OCI-LY7 (cell line): ENCODE results near the gene ICAM5. TPM values are rescaled to one million over a fixed set of nuclear protein-coding genes. Genes with fewer than 3 reads are reported as not detected.

Experiments
- BruUV-seq: library from RNA; stranded (reverse); fragments of 400-500 nt; replicated peaks from 2 replicates; lab custom pipeline; 2021; lab: Mats Ljungman, UMichigan
- CTCF ChIA-PET: fragments of 300-600 bp; sonication (Branson Sonifier 250); formaldehyde crosslinking; loops from one replicate; lab custom pipeline; 2022; ENCODE audit warnings: antibody characterized with exemption; ENCODE audit not compliant: unreplicated experiment; lab: Charles Lee
- POLR2A ChIA-PET: fragments of 300-600 bp; sonication (Branson Sonifier 250); formaldehyde crosslinking; loops from one replicate; lab custom pipeline; 2022; ENCODE audit warnings: antibody characterized with exemption; lab: Charles Lee
- DNase-seq: peaks from one replicate; pipeline ENCODE4 v3.0.0-alpha.2; 2015; ENCODE audit warnings: low spot score
- H2AFZ ChIP-seq: fragments of 200-600 bp; sonication (generic), shearing (Covaris generic); 2 replicates; pipeline ENCODE4 v1.6.1; 2014; ENCODE audit warnings: mild to moderate bottlenecking, antibody characterized with exemption, low read length, moderate library complexity
- H3K27ac ChIP-seq: fragments of 200-600 bp; sonication (generic); 2 replicates; pipeline ENCODE4 v1.5.1; 2014; ENCODE audit warnings: mixed run types, low read depth, mild to moderate bottlenecking, moderate library complexity, low read length, inconsistent platforms; ENCODE audit not compliant: poor library complexity, severe bottlenecking
- H3K36me3 ChIP-seq: fragments of 200-600 bp; sonication (generic); 2 replicates; pipeline ENCODE4 v1.6.1; 2014; ENCODE audit warnings: mild to moderate bottlenecking, antibody characterized with exemption, low read length, moderate library complexity, mixed read lengths; ENCODE audit not compliant: insufficient read depth
- H3K4me1 ChIP-seq: fragments of 200-600 bp; sonication (generic); 2 replicates; pipeline ENCODE4 v1.5.1; 2014; ENCODE audit warnings: mild to moderate bottlenecking, low read length; ENCODE audit not compliant: insufficient read depth, poor library complexity, severe bottlenecking
- H3K4me2 ChIP-seq: fragments of 200-600 bp; sonication (generic); 2 replicates; pipeline ENCODE4 v1.6.1; 2014; ENCODE audit warnings: mild to moderate bottlenecking, low read length
- H3K4me3 ChIP-seq: fragments of 200-600 bp; sonication (generic); 2 replicates; pipeline ENCODE4 v1.5.1; 2014; ENCODE audit warnings: mild to moderate bottlenecking, low read depth, low read length; ENCODE audit not compliant: poor library complexity, severe bottlenecking
- H3K79me2 ChIP-seq: fragments of 200-600 bp; sonication (generic); 2 replicates; pipeline ENCODE4 v1.6.1; 2016; ENCODE audit warnings: low read depth, mild to moderate bottlenecking, low read length, moderate library complexity, mixed read lengths; ENCODE audit not compliant: insufficient read depth
- H3K9me2 ChIP-seq: fragments of 200-600 bp; sonication (generic); 2 replicates; pipeline ENCODE4 v1.6.1; 2016; ENCODE audit warnings: mild to moderate bottlenecking, low read length, mixed read lengths; ENCODE audit not compliant: insufficient read depth
- H3K9me3 ChIP-seq: fragments of 200-600 bp; sonication (generic); 2 replicates; pipeline ENCODE4 v1.6.1; 2014; ENCODE audit warnings: mild to moderate bottlenecking, mixed run types, low read length, mixed read lengths
- H4K20me1 ChIP-seq: fragments of 200-600 bp; sonication (generic); 2 replicates; pipeline ENCODE4 v1.6.1; 2014; ENCODE audit warnings: mild to moderate bottlenecking, antibody characterized with exemption, low read length, moderate library complexity, mixed read lengths; ENCODE audit not compliant: insufficient read depth
- CTCF ChIP-seq: fragments of 200-600 bp; sonication (generic); conservative IDR thresholded peaks from 2 replicates; pipeline ENCODE4 v1.5.1; 2014; ENCODE audit warnings: mild to moderate bottlenecking, antibody characterized with exemption, low read length, moderate library complexity, mixed read lengths
- EZH2phosphoT487 ChIP-seq: fragments of 200-600 bp; sonication (generic); IDR thresholded peaks from 2 replicates; pipeline ENCODE4 v1.6.1; 2018; ENCODE audit warnings: low read depth, borderline replicate concordance, mild to moderate bottlenecking, mixed run types, antibody characterized with exemption, low read length, moderate library complexity, mixed read lengths
- intact Hi-C: fragments of 100-400 bp; cut with micrococcal nuclease; formaldehyde crosslinking; loops from one replicate; pipeline ENCODE4 v1.10.0; 2022; ENCODE audit not compliant: unreplicated experiment
- total RNA-seq, 2 experiments: library from RNA; depleted of rRNA in 1 of 2; stranded (reverse); fragments of >200 nt in 1 of 2; shearing (Covaris generic) in 1 of 2; gene quantifications; 2 replicates each; pipeline ENCODE4 v1.2.3, GENCODE V29; 2014 to 2022

Gene ICAM5
- total RNA-seq, 2 experiments from 2014 or later = 6.4 to 10.8 TPM

GRCh38 chr19:10318807-10319682 is 29.3 kb downstream of the ICAM5 start:
- ChIA-PET POLR2A (no interaction called here), CTCF (interaction anchor here (0.6 kb wide), 1 partner anchor 15 kb away, joined by 7 read pairs; no protein-coding TSS in a partner anchor)
- no peaks in the 10 kb centered on the region for H3K9me2 ChIP-seq
- TF ChIP-seq EZH2phosphoT487 (no peak), CTCF (no peak)
- H3K36me3 ChIP-seq = peaks cover 81% of the 10 kb centered on the region
- no TSS peak for BruUV-seq
- H3K9me3 ChIP-seq = no peaks in the 10 kb centered on the region
- H3K79me2 ChIP-seq = no peaks in the 10 kb centered on the region
- intact Hi-C loops = loop anchor here (2.0 kb wide), 1 partner anchor 34 kb away; no protein-coding TSS in a partner anchor
- H2AFZ ChIP-seq = no peak overlapping the region
- no peak for DNase-seq
- no peaks in the 10 kb centered on the region for H4K20me1 ChIP-seq
- H3K4me2 ChIP-seq = no peak overlapping the region
- no peak overlapping the region for H3K27ac ChIP-seq
- H3K4me1 ChIP-seq = peaks cover 13% of the 10 kb centered on the region
- H3K4me3 ChIP-seq = no peak overlapping the region

- TF ChIP-seq CTCF (no peak), EZH2phosphoT487 (no peak)
- Histone ChIP-seq H3K27ac (no peak overlapping the region), H2AFZ (no peak overlapping the region), H3K9me2 (no peaks in the 10 kb centered on the region), H3K79me2 (no peaks in the 10 kb centered on the region), H4K20me1 (no peaks in the 10 kb centered on the region), H3K36me3 (peaks cover 96% of the 10 kb centered on the region), H3K4me1 (peaks cover 6% of the 10 kb centered on the region), H3K9me3 (no peaks in the 10 kb centered on the region), H3K4me3 (no peak overlapping the region), H3K4me2 (no peak overlapping the region)
- DNase-seq = no peak
- ChIA-PET POLR2A (interaction anchor here (0.6 kb wide), 1 partner anchor 77 kb away, joined by 3 read pairs; no protein-coding TSS in a partner anchor), CTCF (no interaction called here)
- no TSS peak for BruUV-seq
- intact Hi-C loops = no loop called here
Measured at GRCh38 chr19:10320602-10321416, 31.1 kb downstream of the ICAM5 start.
